PC-9 (cell line): ENCODE results near the gene CCDC33. TPM values are rescaled to one million over a fixed set of nuclear protein-coding genes. Genes with fewer than 3 reads are reported as not detected.

Experiments used
- BruUV-seq: library from RNA; stranded (reverse); fragments of 400-500 nt; replicated peaks from 2 replicates; lab custom pipeline; 2021; lab: Mats Ljungman, UMichigan
- CTCF ChIA-PET: fragments of 300-600 bp; sonication (Branson Sonifier 250); formaldehyde crosslinking; loops from one replicate; lab custom pipeline; 2022; ENCODE audit warnings: antibody characterized with exemption; lab: Charles Lee
- POLR2A ChIA-PET: fragments of 300-600 bp; sonication (Branson Sonifier 250); formaldehyde crosslinking; loops from one replicate; lab custom pipeline; 2022; ENCODE audit warnings: antibody characterized with exemption; ENCODE audit not compliant: unreplicated experiment; lab: Charles Lee
- DNase-seq, 2 experiments: peaks; one replicate each; pipeline versions ENCODE4 v3.0.0 to v3.0.0-alpha.2; 2015 to 2022; ENCODE audit warnings: mixed read lengths in 1 of 2
- H2AFZ ChIP-seq: fragments of 200-600 bp; sonication (generic); 2 replicates; pipeline ENCODE4 v1.8.1; 2017; ENCODE audit warnings: antibody characterized with exemption
- H3F3A ChIP-seq: fragments of 200-600 bp; sonication (generic); 2 replicates; pipeline ENCODE4 v1.8.1; 2017; ENCODE audit warnings: antibody characterized with exemption, mild to moderate bottlenecking, low read depth; ENCODE audit not compliant: insufficient read depth
- H3K27ac ChIP-seq: fragments of 200-600 bp; sonication (generic); 2 replicates; pipeline ENCODE4 v1.6.1; 2016; ENCODE audit warnings: mixed run types
- H3K27me3 ChIP-seq: fragments of 200-600 bp; sonication (generic); 2 replicates; pipeline ENCODE4 v1.6.1; 2016; ENCODE audit warnings: low read depth, mixed run types; ENCODE audit not compliant: insufficient read depth
- H3K36me3 ChIP-seq: fragments of 200-600 bp; sonication (generic); 2 replicates; pipeline ENCODE4 v1.6.1; 2016; ENCODE audit warnings: low read depth, mixed run types
- H3K4me1 ChIP-seq: fragments of 200-600 bp; sonication (generic); replicated peaks from 2 replicates; pipeline ENCODE4 v1.6.1; 2016; ENCODE audit warnings: mixed run types; ENCODE audit not compliant: insufficient read depth
- H3K4me2 ChIP-seq: fragments of 200-600 bp; sonication (generic); 2 replicates; pipeline ENCODE4 v1.6.1; 2017; ENCODE audit warnings: mixed run types
- H3K4me3 ChIP-seq: fragments of 200-600 bp; sonication (generic); 2 replicates; pipeline ENCODE4 v1.6.1; 2016; ENCODE audit warnings: mixed run types
- H3K79me2 ChIP-seq: fragments of 200-600 bp; sonication (generic); 2 replicates; pipeline ENCODE4 v1.6.1; 2017; ENCODE audit warnings: low read depth, mixed run types
- H3K9me2 ChIP-seq: fragments of 200-600 bp; sonication (generic); 2 replicates; pipeline ENCODE4 v1.8.1; 2017; ENCODE audit warnings: mild to moderate bottlenecking; ENCODE audit not compliant: insufficient read depth
- H3K9me3 ChIP-seq: fragments of 200-600 bp; sonication (generic); 2 replicates; pipeline ENCODE4 v1.8.1; 2016; ENCODE audit warnings: low read depth; ENCODE audit not compliant: insufficient read depth
- H4K20me1 ChIP-seq: fragments of 200-600 bp; sonication (generic); 2 replicates; pipeline ENCODE4 v1.8.1; 2017; ENCODE audit not compliant: insufficient read depth
- CTCF ChIP-seq: fragments of 200-600 bp; sonication (generic); conservative IDR thresholded peaks from 2 replicates; pipeline ENCODE4 v1.6.1; 2017; ENCODE audit warnings: mixed run types, antibody characterized with exemption, mild to moderate bottlenecking, moderate library complexity
- EZH2 ChIP-seq: fragments of 200-600 bp; sonication (generic); IDR thresholded peaks from 2 replicates; pipeline ENCODE4 v1.8.0; 2017; ENCODE audit warnings: antibody characterized with exemption, low read depth
- intact Hi-C: fragments of 100-400 bp; cut with micrococcal nuclease; formaldehyde crosslinking; loops from one replicate; pipeline ENCODE4 v1.10.0; 2022; ENCODE audit not compliant: unreplicated experiment
- total RNA-seq: library from RNA; stranded (reverse); gene quantifications from 2 replicates; pipeline ENCODE4 v1.2.3, GENCODE V29; 2021

Gene CCDC33
- total RNA-seq, 1 experiment from 2014 or later: 7.5 TPM

- intact Hi-C loops: loop anchor here (5.0 kb wide), 2 partner anchors 59 to 124 kb away; no protein-coding TSS in a partner anchor
- Histone ChIP-seq H3K27me3 (0 out of 2 replicates have a peak, but pooled peaks cover 4% of the 10 kb centered on the region), H3F3A (no peaks in the 10 kb centered on the region), H3K36me3 (no peaks in the 10 kb centered on the region), H3K27ac (no peak overlapping the region), H3K4me1 (no peaks in the 10 kb centered on the region), H3K4me3 (no peak overlapping the region), H4K20me1 (no peaks in the 10 kb centered on the region), H3K9me3 (no peaks in the 10 kb centered on the region), H3K9me2 (no peaks in the 10 kb centered on the region), H2AFZ (no peak overlapping the region), H3K4me2 (no peak overlapping the region), H3K79me2 (no peaks in the 10 kb centered on the region)
- POLR2A ChIA-PET: no interaction called here
- BruUV-seq: no TSS peak
- DNase-seq: no peak
- TF ChIP-seq EZH2 (no peak), CTCF (no peak)
- CTCF ChIA-PET: no interaction called here
These were observed 65.6 kb downstream of the CCDC33 start for GRCh38 chr15:74301583-74302361.

GRCh38 chr15:74302821-74303359, 66.8 kb downstream of the CCDC33 start:
- Histone ChIP-seq H3F3A (no peaks in the 10 kb centered on the region), H3K4me3 (no peak overlapping the region), H2AFZ (no peak overlapping the region), H3K9me2 (no peaks in the 10 kb centered on the region), H3K4me2 (no peak overlapping the region), H3K4me1 (peaks cover 6% of the 10 kb centered on the region; the same call in 1 of the 2 replicates), H3K9me3 (no peaks in the 10 kb centered on the region), H3K27me3 (0 out of 2 replicates have a peak, but pooled peaks cover 4% of the 10 kb centered on the region), H3K79me2 (no peaks in the 10 kb centered on the region), H3K36me3 (no peaks in the 10 kb centered on the region), H4K20me1 (no peaks in the 10 kb centered on the region), H3K27ac (no peak overlapping the region)
- peak in 1 of 2 experiments; percentile 62 for DNase-seq
- CTCF ChIA-PET: no interaction called here
- TF ChIP-seq EZH2: no peak
- peak; percentile 84 for TF ChIP-seq CTCF
- no TSS peak for BruUV-seq
- intact Hi-C loops: loop anchor here (1.0 to 5.0 kb wide), 3 partner anchors 61 to 176 kb away; no protein-coding TSS in a partner anchor
- POLR2A ChIA-PET: no interaction called here

GRCh38 chr15:74303741-74304309, 67.7 kb downstream of the CCDC33 start:
- H3K4me2 ChIP-seq: no peak overlapping the region
- H3K79me2 ChIP-seq: no peaks in the 10 kb centered on the region
- 0 out of 2 replicates have a peak, but pooled peaks cover 4% of the 10 kb centered on the region for H3K27me3 ChIP-seq
- H3K9me3 ChIP-seq: no peaks in the 10 kb centered on the region
- H3K36me3 ChIP-seq: no peaks in the 10 kb centered on the region
- no peaks in the 10 kb centered on the region for H3K9me2 ChIP-seq
- H3K4me1 ChIP-seq: peaks cover 6% of the 10 kb centered on the region; the same call in 1 of the 2 replicates
- intact Hi-C loops: loop anchor here (1.0 to 5.0 kb wide), 3 partner anchors 62 to 177 kb away; no protein-coding TSS in a partner anchor
- no peak for DNase-seq
- no TSS peak for BruUV-seq
- no peaks in the 10 kb centered on the region for H4K20me1 ChIP-seq
- H3F3A ChIP-seq: no peaks in the 10 kb centered on the region
- H3K27ac ChIP-seq: no peak overlapping the region
- no peak overlapping the region for H2AFZ ChIP-seq
- POLR2A ChIA-PET: no interaction called here
- no peak overlapping the region for H3K4me3 ChIP-seq
- TF ChIP-seq CTCF: no peak
- TF ChIP-seq EZH2: no peak
- CTCF ChIA-PET: no interaction called here
